Hepatic stellate cell (primary cell): ENCODE results near the gene MFAP2.
"Not testable (repeated sequence)": the region's sequence is repeated elsewhere in the genome, so short reads cannot be mapped to it uniquely, and the experiment has no call there.

Experiments
- DNase-seq: peaks from one replicate; pipeline ENCODE4 v3.0.0; 2011; ENCODE audit warnings: low spot score

MFAP2 gene

DNA sequence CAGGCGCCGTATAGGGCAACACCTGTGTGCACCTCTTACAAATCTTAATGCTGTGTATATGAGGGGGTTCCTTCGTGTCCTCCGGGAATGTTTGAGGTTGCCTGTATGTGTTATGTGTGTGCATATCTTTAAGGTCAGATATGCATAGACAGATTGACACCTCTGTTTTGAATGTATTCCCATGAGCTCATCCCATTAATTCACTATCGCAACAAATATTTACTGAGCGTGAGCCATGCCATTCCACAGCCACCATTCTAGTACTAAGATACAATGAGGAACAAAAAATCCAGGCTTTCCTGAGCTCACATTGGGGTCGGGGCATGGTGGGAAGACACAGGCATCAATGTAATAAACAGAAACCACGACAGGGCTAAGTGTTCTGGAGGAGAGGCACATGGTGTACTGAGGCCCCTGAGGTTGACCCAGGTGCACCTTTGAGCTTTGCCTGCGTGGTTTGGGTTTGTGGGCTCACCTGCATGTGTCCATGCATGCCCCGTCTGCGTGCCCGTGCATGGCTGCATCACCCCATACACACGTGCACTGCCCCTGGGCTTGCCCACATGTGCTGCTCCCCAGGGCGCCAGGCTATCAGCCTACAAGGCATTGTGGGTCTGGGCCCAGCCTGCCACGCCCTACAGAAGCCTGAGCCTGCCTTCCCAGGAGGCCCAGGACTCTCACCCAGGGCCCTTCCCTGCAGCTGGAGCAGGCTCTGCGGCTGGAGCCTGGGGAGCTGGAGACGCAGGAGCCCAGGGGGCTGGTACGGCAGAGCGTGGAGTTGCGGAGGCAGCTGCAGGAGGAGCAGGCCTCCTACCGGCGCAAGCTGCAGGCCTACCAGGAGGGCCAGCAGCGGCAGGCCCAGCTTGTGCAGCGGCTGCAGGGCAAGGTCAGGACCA, 51.0 kb downstream of the MFAP2 start:
- DNase-seq = not testable (repeated sequence)

GRCh38 chr1:16927711-16928485, 52.5 kb downstream of the MFAP2 start:
- no peak for DNase-seq

GRCh38 chr1:16927256-16927655, 53.2 kb downstream of the MFAP2 start:
- no peak for DNase-seq

- no peak for DNase-seq
Observed at GRCh38 chr1:16926491-16927073, 53.8 kb downstream of the MFAP2 start.

DNA sequence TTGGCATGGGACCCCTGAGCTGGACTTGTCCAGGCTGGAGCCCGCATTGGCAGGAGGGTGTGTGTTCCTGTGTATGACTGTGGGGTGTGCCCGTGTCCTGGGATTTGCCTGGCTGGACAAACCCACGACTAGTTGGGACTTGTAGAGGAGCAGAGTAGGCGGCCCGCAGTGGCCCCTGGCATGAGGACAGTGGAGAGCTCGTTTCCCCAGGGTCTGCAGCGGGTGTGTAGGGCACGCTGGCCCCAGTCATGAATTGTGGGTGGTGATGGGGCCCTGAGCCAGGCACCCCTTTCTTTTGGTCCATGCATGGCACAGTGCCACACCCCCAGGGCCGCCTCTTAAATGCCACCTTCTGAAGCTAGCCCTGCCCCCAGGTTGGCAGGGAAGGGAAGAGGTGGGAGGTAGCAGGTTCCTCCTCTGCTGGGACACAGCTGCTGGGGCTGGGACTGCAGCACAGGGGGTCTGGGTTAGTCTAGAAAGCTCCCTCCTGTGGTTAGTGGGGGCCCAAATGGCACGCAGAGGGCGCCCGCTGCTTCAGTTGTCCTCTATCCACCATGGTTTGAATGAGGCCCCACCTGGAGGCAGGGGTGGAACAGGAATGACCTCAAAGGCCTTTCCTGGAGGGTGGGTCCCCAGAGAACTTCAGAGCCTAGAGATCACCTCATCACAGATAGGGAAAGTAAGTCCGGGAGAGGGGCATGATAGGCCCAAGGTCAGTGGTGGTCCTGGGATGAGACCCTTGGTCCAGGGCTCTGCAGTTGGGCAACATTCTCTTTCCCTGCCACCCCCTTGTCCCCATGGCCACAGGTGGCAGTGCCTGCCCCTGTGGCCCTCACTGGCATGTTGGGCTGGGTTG, 54.6 kb downstream of the MFAP2 start:
- no peak for DNase-seq

- DNase-seq = no peak
Observed at GRCh38 chr1:16924919-16925477, 55.4 kb downstream of the MFAP2 start.
